GM12878 (cell line): ENCODE data around the gene EVC.

Experiments used
- ATF2 ChIP-seq: IDR thresholded peaks from 2 replicates; pipeline ENCODE4 v1.6.1; 2012; ENCODE audit warnings: low read length, inconsistent platforms
- BCL11A ChIP-seq: IDR thresholded peaks from 2 replicates; pipeline ENCODE4 v1.6.1; 2011; ENCODE audit warnings: low read depth, low read length
- CHD2 ChIP-seq: IDR thresholded peaks from 2 replicates; pipeline ENCODE4 v1.6.1; 2011; ENCODE audit warnings: low read depth, low read length, improper control_type of control experiment, borderline replicate concordance
- CTCF ChIP-seq, 3 experiments: IDR thresholded peaks in 2 of 3; conservative IDR thresholded peaks in 1 of 3; 2 replicates each; pipeline ENCODE4 v1.5.1; 2011; ENCODE audit warnings: low read depth in 3 of 3, low read length in 3 of 3, mild to moderate bottlenecking in 3 of 3, control low read depth in 2 of 3, moderate library complexity in 2 of 3, inconsistent platforms in 1 of 3, mixed read lengths in 1 of 3; ENCODE audit not compliant: control insufficient read depth in 2 of 3, insufficient read depth in 1 of 3; ENCODE audit errors: extremely low read depth in 1 of 3
- ELK1 ChIP-seq: IDR thresholded peaks from 2 replicates; pipeline ENCODE4 v1.6.1; 2012; ENCODE audit warnings: low read depth, low read length, improper control_type of control experiment
- EZH2 ChIP-seq: IDR thresholded peaks from 2 replicates; pipeline ENCODE4 v1.6.1; 2012; ENCODE audit warnings: low read depth, mild to moderate bottlenecking, control low read depth, inconsistent platforms, low read length, borderline replicate concordance; ENCODE audit not compliant: control insufficient read depth
- NKRF ChIP-seq: fragments of 450-650 bp; conservative IDR thresholded peaks from 2 replicates; pipeline ENCODE4 v1.6.1; 2017; ENCODE audit warnings: mild to moderate bottlenecking, moderate library complexity
- POLR2AphosphoS5 ChIP-seq: IDR thresholded peaks from 2 replicates; pipeline ENCODE4 v1.6.1; 2011; ENCODE audit warnings: mild to moderate bottlenecking, low read length, inconsistent platforms
- SP1 ChIP-seq: IDR thresholded peaks from one replicate; pipeline ENCODE4 v1.6.1; 2011; ENCODE audit warnings: low read depth, low read length
- TARDBP ChIP-seq: IDR thresholded peaks from 2 replicates; pipeline ENCODE4 v1.6.1; 2016; ENCODE audit warnings: borderline replicate concordance
- USF2 ChIP-seq: IDR thresholded peaks from 2 replicates; pipeline ENCODE4 v1.6.1; 2011; ENCODE audit warnings: low read depth, low read length, improper control_type of control experiment, borderline replicate concordance

GRCh38 chr4:5839751-5840674 lies 129.0 kb downstream of the EVC start:
- TF ChIP-seq POLR2AphosphoS5: no peak
- TF ChIP-seq NKRF: no peak
- no peak for TF ChIP-seq EZH2
- TF ChIP-seq USF2: no peak
- TF ChIP-seq TARDBP: no peak
- no peak for TF ChIP-seq CTCF (IDR thresholded peaks at IDR 0.05 in 2 of 3, conservative IDR thresholded peaks at IDR 0.05 in 1 of 3; ENCODE audit: control insufficient read depth in 2 of 3, extremely low read depth in 1 of 3, insufficient read depth in 1 of 3, low read depth in 3 of 3, low read length in 3 of 3)
- no peak for TF ChIP-seq ATF2
- no peak for TF ChIP-seq BCL11A
- no peak for TF ChIP-seq SP1
- no peak for TF ChIP-seq ELK1
- no peak for TF ChIP-seq CHD2
